CD4-positive, alpha-beta T cell treated with Interleukin-10 for 1 hour (primary cell): ENCODE measurements around the gene ZNF37A.
A peak's percentile ranks its signal among the peaks of the same experiment; 100 is the strongest.
"Not testable (repeated sequence)": the region's sequence is repeated elsewhere in the genome, so short reads cannot be mapped to it uniquely, and the experiment has no call there.

Experiments
- DNase-seq: peaks from one replicate; pipeline ENCODE4 v3.0.0-alpha.2; 2020

Gene ZNF37A

DNA sequence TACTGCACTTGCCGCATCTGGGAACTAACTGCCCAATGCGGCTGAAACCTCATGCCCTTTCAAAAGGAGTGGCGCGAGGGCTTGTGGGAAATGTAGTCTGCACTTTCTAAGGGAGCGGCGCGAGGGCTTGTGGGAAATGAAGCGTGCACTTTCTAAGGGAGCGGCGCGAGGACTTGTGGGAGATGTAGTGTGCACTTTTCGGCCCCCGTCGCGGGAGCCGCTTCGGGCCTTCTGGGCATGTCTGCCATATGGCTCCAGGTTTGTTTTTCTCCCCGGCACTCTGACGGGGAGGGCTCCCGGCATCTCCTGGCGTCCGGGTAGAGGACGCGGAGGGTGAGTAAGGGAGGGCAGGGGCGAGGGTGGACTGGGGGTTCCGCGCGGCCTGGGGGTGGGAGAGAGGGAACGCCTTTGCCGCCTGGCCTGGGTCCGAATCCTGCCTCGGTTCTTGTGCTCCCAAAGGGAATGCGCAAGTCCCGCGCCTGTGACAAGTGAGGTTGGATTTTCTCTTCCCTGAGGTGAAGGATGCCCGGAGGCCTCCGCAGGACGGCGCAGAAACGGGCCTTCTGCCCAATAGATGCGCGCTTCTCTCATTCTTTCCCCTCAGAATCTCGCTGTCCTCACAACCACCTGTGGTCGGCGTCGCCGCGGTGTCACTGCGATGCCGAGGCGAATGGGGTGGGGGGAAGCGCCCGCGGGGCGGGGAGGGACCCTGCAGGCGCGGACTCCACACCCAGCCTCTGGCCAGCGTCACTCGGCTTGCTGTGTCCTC lies at the start of gene ZNF37A:
Gene ZNF37A, plus strand, starts transcription at position 180 of the 769 bp plus-strand sequence. CDS start 2,281 bp downstream, outside the sequence.
- peak; percentile 92 for DNase-seq

DNA sequence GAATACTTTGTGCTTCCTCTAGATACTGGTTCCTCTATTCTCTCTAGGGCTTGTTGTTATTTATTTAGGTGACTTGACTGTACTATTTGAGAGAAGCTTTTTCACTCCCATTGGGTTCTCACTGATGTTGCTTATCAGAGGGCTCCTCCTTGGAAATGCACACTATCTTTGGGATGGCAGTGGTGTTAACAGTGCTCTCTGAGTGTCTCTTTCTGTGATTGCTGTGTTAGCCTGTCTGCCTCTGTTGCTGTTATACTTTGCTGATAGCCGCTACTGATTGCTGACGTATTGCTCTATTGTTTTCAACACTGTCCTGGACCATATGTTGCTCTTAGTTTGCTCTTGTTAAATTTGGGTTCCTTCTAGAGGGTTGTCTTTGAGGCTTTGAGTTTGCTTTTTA lies 49.0 kb upstream of the ZNF37A start:
- DNase-seq, result no peak

DNA sequence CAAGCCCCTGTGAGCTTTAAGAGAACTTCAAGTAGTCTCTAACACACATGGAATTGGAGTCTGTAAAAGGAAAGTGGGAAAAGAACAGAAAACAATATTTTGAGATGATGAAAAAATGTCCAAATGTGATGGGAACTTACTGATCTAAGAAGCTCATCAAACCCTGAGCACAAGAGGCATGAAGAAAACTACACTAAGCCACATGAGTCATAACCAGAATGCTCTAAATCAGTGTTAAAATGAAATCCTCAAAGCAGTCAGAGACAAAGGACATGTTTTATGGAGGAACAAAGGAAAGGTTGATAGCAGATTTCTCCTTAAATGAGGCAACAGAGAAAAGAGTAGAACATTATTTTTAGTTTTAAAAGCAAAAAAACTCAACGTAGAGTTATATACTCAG lies 46.5 kb upstream of the ZNF37A start:
- no peak for DNase-seq

- no peak for DNase-seq
Observed at GRCh38 chr10:38050212-38050611, 43.9 kb upstream of the ZNF37A start.

DNA sequence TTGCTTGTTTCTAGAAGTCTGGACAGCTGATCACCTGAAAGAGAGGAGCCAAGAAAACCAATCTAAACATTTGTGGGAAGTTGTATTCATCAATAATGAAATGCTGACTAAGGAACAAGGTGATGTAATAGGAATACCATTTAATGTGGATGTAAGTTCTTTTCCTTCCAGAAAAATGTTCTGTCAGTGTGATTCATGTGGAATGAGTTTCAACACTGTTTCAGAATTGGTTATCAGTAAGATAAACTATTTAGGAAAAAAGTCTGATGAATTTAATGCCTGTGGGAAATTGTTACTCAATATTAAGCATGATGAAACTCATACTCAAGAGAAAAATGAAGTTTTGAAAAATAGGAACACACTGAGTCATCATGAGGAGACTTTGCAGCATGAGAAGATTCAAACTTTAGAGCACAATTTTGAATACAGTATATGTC lies 39.8 kb upstream of the ZNF37A start:
- no peak for DNase-seq

DNA sequence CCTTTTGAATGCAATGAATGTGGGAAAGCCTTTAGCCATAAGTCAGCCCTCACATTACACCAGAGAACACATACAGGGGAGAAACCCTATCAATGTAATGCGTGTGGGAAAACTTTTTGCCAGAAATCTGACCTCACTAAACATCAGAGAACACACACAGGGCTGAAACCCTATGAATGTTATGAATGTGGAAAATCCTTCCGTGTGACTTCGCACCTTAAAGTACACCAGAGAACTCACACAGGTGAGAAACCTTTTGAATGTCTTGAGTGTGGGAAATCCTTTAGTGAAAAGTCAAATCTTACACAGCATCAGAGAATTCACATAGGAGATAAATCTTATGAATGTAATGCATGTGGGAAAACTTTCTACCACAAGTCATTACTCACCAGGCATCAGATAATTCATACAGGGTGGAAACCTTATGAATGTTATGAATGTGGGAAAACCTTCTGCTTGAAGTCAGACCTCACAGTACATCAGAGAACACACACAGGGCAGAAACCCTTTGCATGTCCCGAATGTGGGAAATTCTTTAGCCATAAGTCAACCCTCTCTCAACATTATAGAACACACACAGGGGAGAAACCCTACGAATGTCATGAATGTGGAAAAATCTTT lies 38.8 kb upstream of the ZNF37A start:
- not testable (repeated sequence) for DNase-seq

DNA sequence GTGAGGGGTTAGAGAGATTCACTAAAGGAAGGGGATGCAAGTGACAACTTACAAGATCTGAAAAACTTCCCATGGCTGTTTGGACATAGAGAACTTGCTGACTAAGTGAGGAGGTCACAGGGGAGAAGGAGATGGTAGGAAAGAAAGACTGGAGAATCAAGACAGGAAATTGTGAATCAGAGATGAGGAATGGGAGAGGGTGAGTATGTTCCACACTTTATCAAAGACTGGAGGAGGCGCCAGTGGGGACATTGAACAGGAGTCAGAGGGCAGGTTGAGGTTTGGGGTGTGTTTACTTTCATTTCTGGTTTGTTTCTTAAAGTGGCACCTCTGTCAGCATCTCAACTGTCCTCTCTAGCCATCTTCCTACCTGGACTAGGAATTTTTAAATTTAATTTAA lies 24.5 kb upstream of the ZNF37A start:
- not testable (repeated sequence) for DNase-seq

DNA sequence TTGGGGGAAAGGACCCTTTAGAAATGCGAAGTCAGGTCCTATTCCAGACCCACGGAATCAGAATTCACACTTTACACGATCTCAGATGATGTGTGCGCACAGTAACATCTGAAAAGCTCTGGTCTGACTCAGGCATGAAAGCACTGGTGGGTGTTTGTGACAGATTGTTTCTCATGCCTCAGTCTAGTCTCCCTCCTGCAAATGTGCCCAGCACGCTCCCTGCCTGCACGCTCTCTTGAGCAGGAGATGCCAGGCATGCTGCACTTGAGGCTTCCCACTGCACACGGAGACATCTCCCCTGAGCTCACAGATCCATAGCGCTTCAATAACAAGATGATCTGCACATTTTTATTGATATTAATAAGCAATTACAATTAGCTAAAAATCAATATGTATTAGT lies 23.6 kb upstream of the ZNF37A start:
- no peak for DNase-seq

- DNase-seq, result no peak
Observed at GRCh38 chr10:38072552-38072951, 21.6 kb upstream of the ZNF37A start.

GRCh38 chr10:38076687-38077086 lies 17.4 kb upstream of the ZNF37A start:
- no peak for DNase-seq

DNA sequence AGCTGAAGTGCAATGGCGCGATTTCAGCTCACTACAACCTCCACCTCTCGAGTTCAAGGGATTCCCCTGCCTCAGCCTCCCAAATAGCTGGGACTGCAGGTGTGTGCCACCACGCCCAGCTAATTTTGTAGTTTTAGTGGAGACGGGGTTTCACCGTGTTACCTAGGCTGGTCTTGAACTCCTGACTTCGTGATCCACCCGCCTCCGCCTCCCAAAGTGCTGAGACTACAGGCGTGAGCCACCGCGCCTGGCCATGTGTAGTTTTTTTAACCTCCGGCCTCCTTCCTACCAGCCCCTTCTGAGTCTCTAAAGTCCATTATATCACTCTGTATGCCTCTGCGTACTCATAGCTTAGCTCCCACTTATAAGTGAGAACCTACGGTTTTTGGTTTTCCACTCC lies 819 bp upstream of the ZNF37A start:
- DNase-seq, result not testable (repeated sequence)

GRCh38 chr10:38093816-38094157 lies 350 bp upstream of the ZNF37A start:
- no peak for DNase-seq

DNA sequence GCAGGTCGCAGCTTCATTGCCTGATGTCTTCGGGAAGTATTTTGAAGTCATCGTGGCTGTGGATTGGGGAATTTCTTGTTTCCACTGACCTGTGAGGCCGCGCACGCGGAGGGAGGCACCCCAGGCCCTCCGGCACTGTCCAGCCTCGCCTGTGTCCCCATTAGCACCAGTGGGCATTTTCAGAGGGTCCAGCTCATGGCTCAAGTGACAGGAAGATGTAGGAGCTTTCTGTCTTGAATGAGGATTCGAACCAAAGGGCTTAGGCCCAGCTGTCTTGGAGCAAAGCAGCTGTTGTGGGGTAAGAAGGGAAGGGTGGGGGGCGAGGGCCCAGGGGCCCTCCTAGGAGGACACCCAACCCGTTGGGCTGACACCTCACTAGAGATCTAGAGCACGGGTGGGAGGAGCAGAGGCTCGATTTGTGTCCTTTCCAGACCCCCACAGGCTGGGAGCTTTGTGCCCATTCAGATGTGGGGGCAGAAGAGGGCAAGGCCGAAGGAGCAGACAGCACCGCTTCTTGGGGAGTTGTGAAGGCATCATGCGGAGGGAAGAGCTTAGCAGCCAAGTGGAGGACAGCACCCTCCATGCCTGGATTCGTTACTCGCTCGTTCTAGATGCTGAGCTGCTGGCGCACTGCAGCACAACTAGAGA lies 914 bp downstream of the ZNF37A start:
- peak; percentile 2 for DNase-seq

- no peak for DNase-seq
Observed at GRCh38 chr10:38102880-38103279, 8.7 kb downstream of the ZNF37A start.

DNA sequence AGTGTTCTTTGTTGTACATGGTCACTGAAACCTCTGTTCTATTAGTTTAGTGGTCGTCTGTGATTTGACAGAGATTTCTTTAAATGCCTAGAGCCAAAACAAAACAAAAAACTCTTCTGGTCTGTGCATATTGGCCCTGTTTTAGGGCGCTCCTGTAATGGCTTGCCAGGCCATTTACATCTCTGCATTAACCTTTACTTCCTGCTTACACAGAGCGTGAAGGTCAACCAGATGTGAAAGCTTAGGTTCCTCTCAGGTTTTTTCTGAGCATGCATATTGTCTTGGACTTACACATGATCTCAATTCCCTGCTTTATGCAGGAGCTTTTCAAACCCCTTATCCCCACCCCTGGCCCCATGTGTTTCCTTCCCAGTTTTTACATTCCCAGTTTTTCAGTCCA lies 9.6 kb downstream of the ZNF37A start:
- DNase-seq, result no peak

DNA sequence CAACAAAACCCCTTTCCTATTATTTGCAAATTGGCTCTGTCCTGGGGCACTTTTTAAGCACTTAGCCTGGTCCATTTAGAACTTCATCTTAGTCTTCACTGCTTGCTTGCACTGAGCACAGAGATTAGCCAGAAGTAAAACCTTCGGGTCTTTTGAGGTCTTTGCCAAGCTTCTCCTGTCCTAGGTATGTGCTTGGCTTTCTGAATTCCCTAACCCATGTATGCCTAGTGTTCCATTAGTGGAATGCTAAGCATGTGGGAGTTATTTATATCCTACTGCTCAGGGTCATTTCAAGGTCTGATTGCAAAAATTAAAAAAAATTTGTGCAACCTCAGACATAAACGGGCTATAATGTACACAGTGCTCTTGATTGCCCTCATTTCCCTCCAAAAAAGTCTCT lies 18.0 kb downstream of the ZNF37A start:
- no peak for DNase-seq

DNA sequence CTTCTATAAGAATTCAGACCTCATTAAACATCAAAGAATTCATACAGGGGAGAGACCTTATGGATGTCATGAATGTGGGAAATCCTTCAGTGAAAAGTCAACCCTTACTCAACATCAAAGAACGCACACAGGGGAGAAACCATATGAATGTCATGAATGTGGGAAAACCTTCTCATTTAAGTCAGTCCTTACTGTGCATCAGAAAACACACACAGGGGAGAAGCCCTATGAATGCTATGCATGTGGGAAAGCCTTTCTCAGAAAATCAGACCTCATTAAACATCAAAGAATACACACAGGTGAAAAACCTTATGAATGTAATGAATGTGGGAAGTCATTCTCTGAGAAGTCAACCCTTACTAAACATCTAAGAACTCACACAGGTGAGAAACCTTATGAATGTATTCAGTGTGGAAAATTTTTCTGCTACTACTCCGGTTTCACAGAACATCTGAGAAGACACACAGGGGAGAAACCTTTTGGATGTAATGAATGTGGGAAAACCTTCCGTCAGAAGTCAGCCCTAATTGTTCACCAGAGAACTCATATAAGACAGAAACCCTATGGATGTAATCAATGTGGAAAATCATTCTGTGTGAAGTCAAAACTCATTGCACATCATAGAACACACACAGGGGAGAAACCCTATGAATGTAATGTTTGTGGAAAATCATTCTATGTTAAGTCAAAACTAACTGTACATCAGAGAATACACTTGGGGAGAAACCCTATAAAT lies 24.1 kb downstream of the ZNF37A start:
- DNase-seq, result no peak

- DNase-seq, result no peak
Observed at GRCh38 chr10:38119038-38119437, 24.9 kb downstream of the ZNF37A start.

DNA sequence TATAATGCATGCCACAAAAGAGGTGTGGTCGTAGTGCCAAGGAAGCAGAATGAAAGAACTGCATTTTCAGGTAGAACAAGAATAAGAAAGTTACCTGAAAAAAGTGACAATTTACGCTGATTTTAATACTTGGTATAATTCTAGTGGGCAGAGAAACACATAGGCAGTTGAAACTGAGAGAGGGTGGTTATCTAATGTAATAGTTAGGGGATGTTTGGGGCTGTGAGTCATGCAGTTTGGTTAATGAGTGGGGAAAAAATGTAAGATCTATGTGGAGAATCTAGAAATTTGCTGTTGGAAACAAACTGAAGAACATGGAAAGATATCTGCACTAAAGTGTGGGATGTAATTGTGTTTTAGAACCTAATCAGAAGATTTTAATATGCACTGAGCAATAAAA lies 33.7 kb downstream of the ZNF37A start:
- no peak for DNase-seq

GRCh38 chr10:38143587-38143986 lies 49.5 kb downstream of the ZNF37A start:
- no peak for DNase-seq

GRCh38 chr10:38146579-38147333 lies 52.6 kb downstream of the ZNF37A start:
- DNase-seq, result no peak

- no peak for DNase-seq
Observed at GRCh38 chr10:38147686-38148085, 53.5 kb downstream of the ZNF37A start.
